GM18505 (cell line): Measurements from ENCODE around the gene WNT7A.

Experiments
- ATAC-seq: cut with Tn5 transposase; IDR thresholded peaks from one replicate; pipeline ENCODE4 v1.9.1; 2021; ENCODE audit not compliant: unreplicated experiment
- POLR2A ChIP-seq: IDR thresholded peaks from 4 replicates; pipeline ENCODE4 v1.6.1; 2011; ENCODE audit warnings: borderline replicate concordance; ENCODE audit not compliant: insufficient read depth, insufficient read length; ENCODE audit errors: extremely low read depth

The WNT7A gene

DNA sequence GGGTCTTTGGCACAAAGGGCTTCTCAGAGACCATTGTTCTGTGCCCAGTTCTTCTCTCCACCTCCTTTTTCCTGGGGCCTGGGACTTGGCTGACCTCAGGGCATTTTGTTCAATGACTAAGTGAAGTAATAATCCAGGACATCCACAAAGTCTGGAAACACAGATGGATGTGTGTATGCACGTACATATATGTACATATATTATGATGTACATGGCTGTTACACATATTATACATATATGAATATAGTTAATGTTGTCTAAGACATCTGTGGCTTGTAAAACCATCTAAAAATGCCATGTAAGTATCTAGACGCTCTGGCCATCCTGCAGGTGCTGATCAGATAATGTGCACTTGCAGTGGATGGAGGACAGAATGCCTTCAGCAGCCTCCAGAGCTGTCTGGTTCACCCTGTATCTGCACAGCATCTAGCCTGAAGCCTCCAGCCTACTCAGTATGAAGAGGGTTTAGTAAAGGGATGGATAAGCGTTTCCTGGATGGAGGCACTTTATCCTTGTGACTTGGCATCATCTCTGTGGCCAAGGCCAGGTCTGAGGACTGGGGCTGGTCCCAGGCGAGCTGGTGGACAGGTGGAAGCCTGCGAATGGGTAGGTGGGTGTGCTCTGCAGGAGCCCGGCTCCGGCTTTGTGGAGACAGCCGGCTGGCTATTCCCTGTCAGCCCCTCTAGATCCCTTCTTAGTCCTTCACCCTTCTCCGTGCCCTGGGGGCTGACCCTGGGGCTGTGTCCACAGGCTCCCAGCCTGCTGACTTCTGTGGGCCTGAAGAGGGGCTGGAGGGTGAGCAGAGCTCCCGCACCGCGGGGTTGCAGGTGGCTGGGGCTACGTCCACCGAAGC lies 88.4 kb downstream of the WNT7A start:
- ATAC-seq, result no peak
- no peak for TF ChIP-seq POLR2A

GRCh38 chr3:13790376-13791197 lies 89.3 kb downstream of the WNT7A start:
- no peak for TF ChIP-seq POLR2A
- no peak for ATAC-seq

DNA sequence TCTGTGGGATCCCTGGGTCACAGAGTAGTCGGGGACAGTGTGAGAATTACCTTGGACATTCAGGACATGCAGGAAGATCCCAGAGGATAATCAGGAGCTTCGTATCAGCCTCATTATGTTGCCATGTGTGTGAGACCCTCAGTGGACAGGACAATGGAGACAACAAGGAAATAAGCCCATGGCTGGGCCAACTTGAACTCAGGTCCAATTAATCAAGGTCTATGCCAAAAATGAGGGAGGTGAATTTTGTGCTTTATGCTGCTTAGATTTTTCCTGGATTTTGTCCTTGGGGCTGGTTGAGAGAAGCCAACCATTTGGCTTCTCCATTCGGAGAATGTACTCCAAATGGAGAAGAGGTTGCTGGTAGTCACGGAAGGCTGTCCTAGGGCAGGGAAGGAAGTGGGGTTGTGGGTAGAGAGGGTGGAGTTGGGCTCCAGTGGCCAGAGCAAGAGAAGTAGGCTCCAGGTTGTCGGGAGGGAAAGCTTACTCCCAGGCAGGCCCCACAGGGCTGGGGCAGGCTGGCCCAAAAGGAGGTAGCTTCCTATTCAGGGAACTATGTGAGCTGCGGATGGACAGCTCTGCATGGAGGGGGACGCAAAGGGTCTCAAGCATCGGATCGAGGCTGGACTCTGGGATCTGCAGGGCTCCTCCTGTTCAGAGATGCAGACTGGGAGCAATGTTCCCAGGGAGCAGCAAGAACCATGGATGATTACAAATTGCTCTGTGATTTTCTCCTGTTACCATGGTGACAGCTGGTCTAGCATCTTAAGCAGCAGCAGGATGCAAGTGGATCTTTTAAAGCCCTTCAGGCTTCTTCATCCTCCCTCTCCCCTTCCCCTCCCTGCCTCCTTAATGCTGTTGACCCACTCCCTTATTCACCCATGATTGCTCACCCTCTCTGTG lies 91.1 kb downstream of the WNT7A start:
- no peak for TF ChIP-seq POLR2A

GRCh38 chr3:13787533-13788132 lies 92.2 kb downstream of the WNT7A start:
- no peak for ATAC-seq
- no peak for TF ChIP-seq POLR2A

More for the DNA sequence above, 91.1 kb downstream of the WNT7A start:
- no peak for ATAC-seq

GRCh38 chr3:13786811-13787210 lies 93.1 kb downstream of the WNT7A start:
- no peak for TF ChIP-seq POLR2A
- ATAC-seq, result no peak

DNA sequence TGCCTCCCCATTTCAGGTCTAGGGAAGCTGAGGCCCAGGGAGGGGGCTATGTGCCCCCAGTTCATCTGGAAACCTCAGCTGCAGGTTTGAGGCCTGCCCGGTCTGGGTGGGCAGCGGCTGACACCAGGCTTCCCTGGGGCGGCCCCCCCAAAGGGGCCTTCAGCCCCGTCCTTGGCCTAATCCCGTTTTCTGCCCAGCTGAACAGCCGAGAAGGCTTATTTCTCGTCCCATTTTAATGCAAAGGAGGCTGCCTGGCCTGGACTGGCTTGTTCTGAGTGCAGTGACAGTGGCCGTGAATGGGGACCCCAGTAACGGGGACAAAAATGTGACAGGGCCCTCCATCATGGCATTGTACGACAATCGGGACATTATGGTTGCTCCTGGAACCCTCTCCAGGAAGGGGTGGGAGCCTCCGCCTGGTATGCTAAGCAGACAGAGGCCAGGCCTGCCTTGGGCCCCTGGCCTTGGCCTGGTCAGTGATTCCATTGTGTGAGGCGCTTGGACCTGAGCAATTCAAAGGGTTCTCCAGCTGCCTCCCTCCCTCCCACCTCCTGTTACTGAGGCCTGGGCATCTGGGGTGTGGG lies 93.9 kb downstream of the WNT7A start:
- ATAC-seq, result no peak
- no peak for TF ChIP-seq POLR2A

DNA sequence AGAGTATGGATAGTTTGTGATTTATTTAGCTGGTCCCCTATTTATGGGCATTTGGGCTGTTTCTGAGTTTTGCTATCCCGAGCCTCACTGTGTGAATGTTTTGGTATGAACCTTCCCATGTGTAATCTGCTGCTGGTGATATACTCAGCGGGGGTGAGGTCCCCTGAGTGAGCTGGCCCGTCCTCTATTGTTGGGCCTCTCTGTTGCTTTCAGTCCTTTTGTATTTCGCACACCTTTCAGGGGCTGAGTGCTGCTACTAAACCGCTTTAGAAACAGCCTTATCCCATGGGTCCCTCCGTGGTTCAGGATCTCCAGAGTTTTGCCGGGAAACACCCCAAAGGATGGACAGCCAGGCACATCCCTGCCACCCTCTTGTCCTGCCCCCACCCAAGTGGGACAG lies 94.5 kb downstream of the WNT7A start:
- no peak for TF ChIP-seq POLR2A
- ATAC-seq, result no peak

GRCh38 chr3:13783476-13783875 lies 96.4 kb downstream of the WNT7A start:
- no peak for TF ChIP-seq POLR2A
- no peak for ATAC-seq

DNA sequence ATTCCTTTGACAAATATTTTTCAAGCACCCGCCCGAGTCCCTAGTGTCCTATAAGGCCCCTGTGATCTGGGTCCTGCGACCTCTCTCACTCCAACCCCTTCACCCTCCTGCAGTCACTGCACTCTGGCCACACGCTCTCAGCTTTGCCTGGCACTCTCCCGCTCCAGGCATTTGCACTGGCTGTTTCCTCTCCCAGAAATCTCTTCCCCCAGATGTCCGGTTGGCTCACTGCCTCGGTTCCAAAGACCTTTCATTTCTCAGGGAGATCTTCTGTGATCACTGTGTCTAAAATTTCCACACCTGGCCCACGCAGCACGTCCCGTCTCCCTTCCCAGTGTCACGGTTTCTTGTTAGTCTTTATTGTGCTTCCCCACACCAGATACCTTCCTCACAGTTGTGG lies 97.4 kb downstream of the WNT7A start:
- no peak for ATAC-seq
- no peak for TF ChIP-seq POLR2A

DNA sequence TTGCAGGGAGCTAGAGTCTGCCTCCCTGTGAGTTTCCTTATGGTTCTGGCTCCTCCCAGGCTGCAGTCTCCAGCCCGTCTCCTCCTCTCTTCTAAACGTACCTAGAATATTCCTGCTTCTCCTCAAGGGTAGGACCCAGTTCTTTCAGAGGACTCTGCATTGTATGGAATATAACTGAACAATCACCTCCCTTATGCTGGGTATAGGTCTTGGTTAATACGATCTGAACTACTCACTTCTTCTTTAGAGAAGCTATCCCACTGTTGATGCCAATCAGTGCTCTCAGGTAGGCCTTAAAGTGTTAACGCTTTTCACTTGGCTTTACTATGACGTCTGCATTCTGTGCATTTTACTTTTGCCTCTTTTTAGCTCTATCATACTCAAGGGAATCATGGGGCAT lies 98.5 kb downstream of the WNT7A start:
- TF ChIP-seq POLR2A, result no peak
- no peak for ATAC-seq

DNA sequence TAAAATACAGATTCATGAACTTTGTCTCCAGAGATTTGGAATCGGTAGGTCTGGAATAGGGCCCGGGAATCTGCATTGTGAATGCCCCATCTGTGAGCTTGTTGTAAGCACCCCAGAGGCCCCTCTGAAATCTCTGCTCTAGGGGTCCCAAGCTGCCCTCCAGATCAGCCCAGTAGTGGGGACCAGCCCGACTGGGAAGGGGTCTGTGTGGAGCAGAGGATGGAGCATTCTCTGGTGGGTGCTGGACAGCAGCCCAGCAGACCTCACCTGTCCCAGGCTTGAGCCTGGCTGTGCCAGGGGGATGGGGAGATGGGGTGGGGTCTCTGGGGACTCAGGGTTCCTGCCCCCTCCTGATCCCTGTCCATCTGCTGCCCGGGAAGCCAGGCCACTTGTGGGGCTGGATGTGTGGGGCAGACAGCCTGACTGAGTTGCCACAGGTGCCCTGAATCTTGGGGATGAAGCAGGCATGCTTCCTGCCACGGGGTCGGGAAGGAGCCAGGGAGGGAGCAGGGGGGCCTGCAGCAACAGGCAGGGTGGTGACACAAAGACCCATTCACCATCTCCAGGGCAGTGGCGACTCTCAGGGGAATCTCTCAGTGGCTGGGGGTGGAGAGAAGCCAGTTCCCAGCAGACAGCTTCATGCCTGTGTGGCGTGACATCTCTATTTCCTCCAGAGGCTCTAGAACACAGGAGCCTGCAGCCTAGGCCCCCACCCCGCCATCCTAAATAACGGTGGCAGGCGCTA lies 99.3 kb downstream of the WNT7A start:
- no peak for TF ChIP-seq POLR2A
- ATAC-seq, result no peak

DNA sequence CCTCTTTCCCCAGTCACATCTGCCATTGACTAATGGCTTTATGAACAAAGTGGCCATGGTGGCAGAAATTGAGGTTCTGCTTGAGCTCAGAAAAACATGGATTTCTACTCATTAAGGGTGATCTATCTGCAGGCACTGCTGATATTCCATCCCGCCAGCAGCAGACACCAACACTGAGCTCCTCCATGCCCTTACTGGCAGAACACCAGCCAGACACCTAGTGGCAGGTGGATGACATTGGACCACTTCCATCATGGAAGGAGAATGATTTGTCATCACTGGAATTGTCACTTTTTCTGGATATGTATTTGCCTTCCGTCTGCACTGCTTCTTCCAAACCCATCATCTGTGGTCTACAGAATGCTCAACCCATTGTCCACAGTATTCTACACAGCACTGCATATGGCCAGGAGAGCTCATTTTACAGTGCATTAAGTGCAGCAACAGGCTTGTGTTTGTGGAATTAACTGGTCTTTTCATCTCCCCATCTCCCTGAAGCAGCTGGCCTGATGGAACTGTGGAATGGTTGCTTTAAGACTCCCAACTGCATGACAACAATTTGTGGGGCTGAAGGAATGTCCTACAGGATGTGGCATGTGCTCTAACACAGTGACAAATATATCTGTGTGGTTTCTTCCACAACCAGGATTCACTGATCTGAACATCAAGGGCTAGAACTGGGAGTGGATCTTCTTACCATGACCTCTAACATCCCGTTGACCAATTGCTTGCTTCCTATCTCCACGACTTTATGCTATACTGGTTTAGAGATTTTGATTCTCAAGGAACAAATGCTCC lies 103.4 kb downstream of the WNT7A start:
- ATAC-seq, result no peak
- no peak for TF ChIP-seq POLR2A
